GM12878 (cell line): ENCODE measurements around the gene GPSM3. TPM values are rescaled to one million over a fixed set of nuclear protein-coding genes. Genes with fewer than 3 reads are reported as not detected.

Experiments used
- ASH2L ChIP-seq: fragments of 300-600, 200-600 bp; sonication (generic); IDR thresholded peaks from 2 replicates; pipeline ENCODE4 v1.6.1; 2017; ENCODE audit warnings: low read depth, mild to moderate bottlenecking, borderline replicate concordance
- BCL11A ChIP-seq: IDR thresholded peaks from 2 replicates; pipeline ENCODE4 v1.6.1; 2011; ENCODE audit warnings: low read depth, low read length
- CBX3 ChIP-seq: fragments of 200-600 bp; sonication (generic); IDR thresholded peaks from 2 replicates; pipeline ENCODE4 v1.6.1; 2016; ENCODE audit warnings: low read depth, borderline replicate concordance
- EGR1 ChIP-seq, 2 experiments: IDR thresholded peaks; 1 replicate in 1 of 2; 2 replicates in 1 of 2; pipeline ENCODE4 v1.6.1; 2011 to 2012; ENCODE audit warnings: low read depth in 2 of 2, low read length in 2 of 2, borderline replicate concordance in 1 of 2, mild to moderate bottlenecking in 1 of 2, moderate library complexity in 1 of 2
- EZH2 ChIP-seq: IDR thresholded peaks from 2 replicates; pipeline ENCODE4 v1.6.1; 2012; ENCODE audit warnings: low read depth, mild to moderate bottlenecking, control low read depth, inconsistent platforms, low read length, borderline replicate concordance; ENCODE audit not compliant: control insufficient read depth
- NR2F1 ChIP-seq: fragments of 450-650 bp; conservative IDR thresholded peaks from 2 replicates; pipeline ENCODE4 v1.6.1; 2017; ENCODE audit warnings: mild to moderate bottlenecking
- SIX5 ChIP-seq: IDR thresholded peaks from 2 replicates; pipeline ENCODE4 v1.6.1; 2011; ENCODE audit warnings: mild to moderate bottlenecking, low read depth, low read length, moderate library complexity; ENCODE audit not compliant: severe bottlenecking
- SREBF1 ChIP-seq: IDR thresholded peaks from 2 replicates; pipeline ENCODE4 v1.6.1; 2012; ENCODE audit warnings: mild to moderate bottlenecking, low read length
- SUPT20H ChIP-seq: IDR thresholded peaks from 2 replicates; pipeline ENCODE4 v1.6.1; 2011; ENCODE audit warnings: low read depth, mild to moderate bottlenecking, low read length, moderate library complexity, borderline replicate concordance; ENCODE audit not compliant: control insufficient read depth
- ZNF207 ChIP-seq: fragments of 450-650 bp; IDR thresholded peaks from 2 replicates; pipeline ENCODE4 v1.6.1; 2014; ENCODE audit warnings: antibody characterized with exemption, mild to moderate bottlenecking, borderline replicate concordance
- polyA plus RNA-seq, 11 experiments: library from polyadenylated mRNA; depleted of rRNA in 4 of 11; unstranded in 6 of 11; stranded (reverse) in 5 of 11; fragments of >200 nt; fragmentation: Nextera tagmentation in 4 of 11; fragmentation: Illumina TruSeq in 1 of 11; extraction: Ambion mirVana in 4 of 11; extraction: Trizol in 1 of 11; gene quantifications; 1 replicate in 1 of 11; 2 replicates in 10 of 11; pipeline versions ENCODE4 v1.2.1 to v1.2.3, GENCODE V29; 2011 to 2016; ENCODE audit warnings: inconsistent platforms in 2 of 11, missing spikeins in 2 of 11, low read depth in 1 of 11
- total RNA-seq, 4 experiments: library from RNA; depleted of rRNA in 3 of 4; stranded (reverse); fragments of >200 nt in 3 of 4; fragmentation: Illumina TruSeq in 1 of 4; extraction: Trizol in 1 of 4; gene quantifications; 2 replicates each; pipeline versions ENCODE4 v1.2.1 to v1.2.3, GENCODE V29; 2013 to 2021
- TF ChIP-seq, protein P1 (sequence below): fragments of 450-650 bp; IDR thresholded peaks from 2 replicates; pipeline ENCODE4 v1.6.1; 2016; ENCODE audit warnings: mild to moderate bottlenecking
- TF ChIP-seq, protein P2 (sequence below): fragments of 450-650 bp; IDR thresholded peaks from 2 replicates; pipeline ENCODE4 v1.6.1; 2018; ENCODE audit warnings: mild to moderate bottlenecking, low read depth, moderate library complexity; ENCODE audit not compliant: partially characterized antibody
- TF ChIP-seq, protein P3 (sequence below): fragments of 450-650 bp; formaldehyde crosslinking; IDR thresholded peaks from 2 replicates; pipeline ENCODE4 v1.4.0; 2020; ENCODE audit warnings: mild to moderate bottlenecking, moderate library complexity
- TF ChIP-seq, protein P4 (sequence below): fragments of 450-650 bp; IDR thresholded peaks from 2 replicates; pipeline ENCODE4 v1.6.1; 2017; ENCODE audit warnings: mild to moderate bottlenecking, moderate library complexity

The GPSM3 gene
- total and polyA plus RNA-seq, 10 of the 15 experiments (the other 5 are each of a cell fraction or from before 2014, with no cell fraction given): 22.0 to 137 (median 113) TPM

DNA sequence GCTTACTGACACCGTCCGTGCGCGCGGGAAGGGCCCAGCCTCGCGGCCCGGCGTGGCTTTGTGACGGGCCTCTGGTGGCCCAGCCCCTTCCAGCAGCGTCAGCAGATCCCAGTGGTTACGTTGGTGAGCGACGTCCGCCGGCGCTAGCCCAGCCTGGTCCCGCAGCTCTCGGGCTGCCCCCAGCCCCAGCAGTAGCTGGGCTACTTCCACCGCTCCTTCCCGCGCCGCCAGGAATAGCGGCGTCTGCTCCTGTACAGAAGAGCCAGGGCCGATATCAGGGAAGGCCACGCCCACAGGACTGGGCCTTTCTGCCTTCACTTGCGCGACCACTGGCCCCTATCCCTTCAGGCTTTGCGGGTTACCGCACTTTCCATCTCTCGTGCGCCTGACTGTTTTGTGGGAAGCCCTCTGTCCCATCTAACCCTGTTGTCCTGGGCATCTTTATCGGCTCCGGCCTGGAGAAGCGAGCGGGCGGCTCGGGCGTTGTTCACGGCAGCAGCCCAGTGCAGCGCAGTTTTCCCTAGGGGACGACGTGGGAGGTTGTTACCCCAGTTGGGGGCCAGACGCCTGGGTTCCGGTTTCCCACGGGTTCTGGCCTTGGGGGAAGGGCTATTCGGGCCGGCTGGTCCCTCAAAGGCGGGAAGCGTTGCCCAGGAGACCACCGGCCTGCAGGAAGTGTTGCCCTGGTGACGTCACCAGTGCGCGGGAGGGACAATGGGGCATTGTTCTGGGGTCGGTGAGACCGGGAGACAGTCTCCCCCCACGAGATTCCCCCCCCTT is 3.6 kb upstream of the GPSM3 start (continued):
- TF ChIP-seq, protein P1, sequence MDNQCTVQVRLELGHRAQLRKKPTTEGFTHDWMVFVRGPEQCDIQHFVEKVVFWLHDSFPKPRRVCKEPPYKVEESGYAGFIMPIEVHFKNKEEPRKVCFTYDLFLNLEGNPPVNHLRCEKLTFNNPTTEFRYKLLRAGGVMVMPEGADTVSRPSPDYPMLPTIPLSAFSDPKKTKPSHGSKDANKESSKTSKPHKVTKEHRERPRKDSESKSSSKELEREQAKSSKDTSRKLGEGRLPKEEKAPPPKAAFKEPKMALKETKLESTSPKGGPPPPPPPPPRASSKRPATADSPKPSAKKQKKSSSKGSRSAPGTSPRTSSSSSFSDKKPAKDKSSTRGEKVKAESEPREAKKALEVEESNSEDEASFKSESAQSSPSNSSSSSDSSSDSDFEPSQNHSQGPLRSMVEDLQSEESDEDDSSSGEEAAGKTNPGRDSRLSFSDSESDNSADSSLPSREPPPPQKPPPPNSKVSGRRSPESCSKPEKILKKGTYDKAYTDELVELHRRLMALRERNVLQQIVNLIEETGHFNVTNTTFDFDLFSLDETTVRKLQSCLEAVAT: peak; percentile 96
- no peak for TF ChIP-seq CBX3
- peak; percentile 40; the same call in 1 of the 2 replicates for TF ChIP-seq BCL11A
- TF ChIP-seq SREBF1: no peak
- TF ChIP-seq NR2F1: peak; percentile 64
- TF ChIP-seq EZH2: no peak
- no peak for TF ChIP-seq SIX5
- TF ChIP-seq ZNF207: peak; percentile 96
- TF ChIP-seq, protein P2, sequence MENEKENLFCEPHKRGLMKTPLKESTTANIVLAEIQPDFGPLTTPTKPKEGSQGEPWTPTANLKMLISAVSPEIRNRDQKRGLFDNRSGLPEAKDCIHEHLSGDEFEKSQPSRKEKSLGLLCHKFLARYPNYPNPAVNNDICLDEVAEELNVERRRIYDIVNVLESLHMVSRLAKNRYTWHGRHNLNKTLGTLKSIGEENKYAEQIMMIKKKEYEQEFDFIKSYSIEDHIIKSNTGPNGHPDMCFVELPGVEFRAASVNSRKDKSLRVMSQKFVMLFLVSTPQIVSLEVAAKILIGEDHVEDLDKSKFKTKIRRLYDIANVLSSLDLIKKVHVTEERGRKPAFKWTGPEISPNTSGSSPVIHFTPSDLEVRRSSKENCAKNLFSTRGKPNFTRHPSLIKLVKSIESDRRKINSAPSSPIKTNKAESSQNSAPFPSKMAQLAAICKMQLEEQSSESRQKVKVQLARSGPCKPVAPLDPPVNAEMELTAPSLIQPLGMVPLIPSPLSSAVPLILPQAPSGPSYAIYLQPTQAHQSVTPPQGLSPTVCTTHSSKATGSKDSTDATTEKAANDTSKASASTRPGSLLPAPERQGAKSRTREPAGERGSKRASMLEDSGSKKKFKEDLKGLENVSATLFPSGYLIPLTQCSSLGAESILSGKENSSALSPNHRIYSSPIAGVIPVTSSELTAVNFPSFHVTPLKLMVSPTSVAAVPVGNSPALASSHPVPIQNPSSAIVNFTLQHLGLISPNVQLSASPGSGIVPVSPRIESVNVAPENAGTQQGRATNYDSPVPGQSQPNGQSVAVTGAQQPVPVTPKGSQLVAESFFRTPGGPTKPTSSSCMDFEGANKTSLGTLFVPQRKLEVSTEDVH: peak; percentile 84
- TF ChIP-seq, protein P3, sequence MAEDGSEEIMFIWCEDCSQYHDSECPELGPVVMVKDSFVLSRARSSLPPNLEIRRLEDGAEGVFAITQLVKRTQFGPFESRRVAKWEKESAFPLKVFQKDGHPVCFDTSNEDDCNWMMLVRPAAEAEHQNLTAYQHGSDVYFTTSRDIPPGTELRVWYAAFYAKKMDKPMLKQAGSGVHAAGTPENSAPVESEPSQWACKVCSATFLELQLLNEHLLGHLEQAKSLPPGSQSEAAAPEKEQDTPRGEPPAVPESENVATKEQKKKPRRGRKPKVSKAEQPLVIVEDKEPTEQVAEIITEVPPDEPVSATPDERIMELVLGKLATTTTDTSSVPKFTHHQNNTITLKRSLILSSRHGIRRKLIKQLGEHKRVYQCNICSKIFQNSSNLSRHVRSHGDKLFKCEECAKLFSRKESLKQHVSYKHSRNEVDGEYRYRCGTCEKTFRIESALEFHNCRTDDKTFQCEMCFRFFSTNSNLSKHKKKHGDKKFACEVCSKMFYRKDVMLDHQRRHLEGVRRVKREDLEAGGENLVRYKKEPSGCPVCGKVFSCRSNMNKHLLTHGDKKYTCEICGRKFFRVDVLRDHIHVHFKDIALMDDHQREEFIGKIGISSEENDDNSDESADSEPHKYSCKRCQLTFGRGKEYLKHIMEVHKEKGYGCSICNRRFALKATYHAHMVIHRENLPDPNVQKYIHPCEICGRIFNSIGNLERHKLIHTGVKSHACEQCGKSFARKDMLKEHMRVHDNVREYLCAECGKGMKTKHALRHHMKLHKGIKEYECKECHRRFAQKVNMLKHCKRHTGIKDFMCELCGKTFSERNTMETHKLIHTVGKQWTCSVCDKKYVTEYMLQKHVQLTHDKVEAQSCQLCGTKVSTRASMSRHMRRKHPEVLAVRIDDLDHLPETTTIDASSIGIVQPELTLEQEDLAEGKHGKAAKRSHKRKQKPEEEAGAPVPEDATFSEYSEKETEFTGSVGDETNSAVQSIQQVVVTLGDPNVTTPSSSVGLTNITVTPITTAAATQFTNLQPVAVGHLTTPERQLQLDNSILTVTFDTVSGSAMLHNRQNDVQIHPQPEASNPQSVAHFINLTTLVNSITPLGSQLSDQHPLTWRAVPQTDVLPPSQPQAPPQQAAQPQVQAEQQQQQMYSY: no peak; the same call in 1 of the 2 replicates
- no peak for TF ChIP-seq SUPT20H
- 0 out of 2 replicates have a peak, but pooled peaks have one; percentile 63 for TF ChIP-seq ASH2L
- TF ChIP-seq EGR1 (IDR thresholded peaks at IDR 0.05; ENCODE audit: borderline replicate concordance in 1 of 2, low read depth in 2 of 2, low read length in 2 of 2): peak in 1 of 2 experiments; percentile 70; a peak in 1 of 3 replicates
- TF ChIP-seq, protein P4, sequence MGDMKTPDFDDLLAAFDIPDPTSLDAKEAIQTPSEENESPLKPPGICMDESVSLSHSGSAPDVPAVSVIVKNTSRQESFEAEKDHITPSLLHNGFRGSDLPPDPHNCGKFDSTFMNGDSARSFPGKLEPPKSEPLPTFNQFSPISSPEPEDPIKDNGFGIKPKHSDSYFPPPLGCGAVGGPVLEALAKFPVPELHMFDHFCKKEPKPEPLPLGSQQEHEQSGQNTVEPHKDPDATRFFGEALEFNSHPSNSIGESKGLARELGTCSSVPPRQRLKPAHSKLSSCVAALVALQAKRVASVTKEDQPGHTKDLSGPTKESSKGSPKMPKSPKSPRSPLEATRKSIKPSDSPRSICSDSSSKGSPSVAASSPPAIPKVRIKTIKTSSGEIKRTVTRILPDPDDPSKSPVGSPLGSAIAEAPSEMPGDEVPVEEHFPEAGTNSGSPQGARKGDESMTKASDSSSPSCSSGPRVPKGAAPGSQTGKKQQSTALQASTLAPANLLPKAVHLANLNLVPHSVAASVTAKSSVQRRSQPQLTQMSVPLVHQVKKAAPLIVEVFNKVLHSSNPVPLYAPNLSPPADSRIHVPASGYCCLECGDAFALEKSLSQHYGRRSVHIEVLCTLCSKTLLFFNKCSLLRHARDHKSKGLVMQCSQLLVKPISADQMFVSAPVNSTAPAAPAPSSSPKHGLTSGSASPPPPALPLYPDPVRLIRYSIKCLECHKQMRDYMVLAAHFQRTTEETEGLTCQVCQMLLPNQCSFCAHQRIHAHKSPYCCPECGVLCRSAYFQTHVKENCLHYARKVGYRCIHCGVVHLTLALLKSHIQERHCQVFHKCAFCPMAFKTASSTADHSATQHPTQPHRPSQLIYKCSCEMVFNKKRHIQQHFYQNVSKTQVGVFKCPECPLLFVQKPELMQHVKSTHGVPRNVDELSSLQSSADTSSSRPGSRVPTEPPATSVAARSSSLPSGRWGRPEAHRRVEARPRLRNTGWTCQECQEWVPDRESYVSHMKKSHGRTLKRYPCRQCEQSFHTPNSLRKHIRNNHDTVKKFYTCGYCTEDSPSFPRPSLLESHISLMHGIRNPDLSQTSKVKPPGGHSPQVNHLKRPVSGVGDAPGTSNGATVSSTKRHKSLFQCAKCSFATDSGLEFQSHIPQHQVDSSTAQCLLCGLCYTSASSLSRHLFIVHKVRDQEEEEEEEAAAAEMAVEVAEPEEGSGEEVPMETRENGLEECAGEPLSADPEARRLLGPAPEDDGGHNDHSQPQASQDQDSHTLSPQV: no peak
